Stimulated activated naive CD8-positive, alpha-beta T cell treated with anti-CD3 and anti-CD28 coated beads, Interleukin-15, Interleukin-2, amounts not matched to agents 100 U/mL and 50 U/mL, for 24 hours (primary cell): ENCODE data around the gene STARD6.
"Not testable (repeated sequence)": the region's sequence is repeated elsewhere in the genome, so short reads cannot be mapped to it uniquely, and the experiment has no call there.

ENCODE experiments used
- ATAC-seq: fragments of 150-1000 bp; cut with Tn5 transposase; one replicate; pipeline ENCODE4 v1.10.0; 2021
- DNase-seq: peaks from one replicate; pipeline ENCODE4 v3.0.0; 2021

STARD6 gene, protein sequence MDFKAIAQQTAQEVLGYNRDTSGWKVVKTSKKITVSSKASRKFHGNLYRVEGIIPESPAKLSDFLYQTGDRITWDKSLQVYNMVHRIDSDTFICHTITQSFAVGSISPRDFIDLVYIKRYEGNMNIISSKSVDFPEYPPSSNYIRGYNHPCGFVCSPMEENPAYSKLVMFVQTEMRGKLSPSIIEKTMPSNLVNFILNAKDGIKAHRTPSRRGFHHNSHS

DNA sequence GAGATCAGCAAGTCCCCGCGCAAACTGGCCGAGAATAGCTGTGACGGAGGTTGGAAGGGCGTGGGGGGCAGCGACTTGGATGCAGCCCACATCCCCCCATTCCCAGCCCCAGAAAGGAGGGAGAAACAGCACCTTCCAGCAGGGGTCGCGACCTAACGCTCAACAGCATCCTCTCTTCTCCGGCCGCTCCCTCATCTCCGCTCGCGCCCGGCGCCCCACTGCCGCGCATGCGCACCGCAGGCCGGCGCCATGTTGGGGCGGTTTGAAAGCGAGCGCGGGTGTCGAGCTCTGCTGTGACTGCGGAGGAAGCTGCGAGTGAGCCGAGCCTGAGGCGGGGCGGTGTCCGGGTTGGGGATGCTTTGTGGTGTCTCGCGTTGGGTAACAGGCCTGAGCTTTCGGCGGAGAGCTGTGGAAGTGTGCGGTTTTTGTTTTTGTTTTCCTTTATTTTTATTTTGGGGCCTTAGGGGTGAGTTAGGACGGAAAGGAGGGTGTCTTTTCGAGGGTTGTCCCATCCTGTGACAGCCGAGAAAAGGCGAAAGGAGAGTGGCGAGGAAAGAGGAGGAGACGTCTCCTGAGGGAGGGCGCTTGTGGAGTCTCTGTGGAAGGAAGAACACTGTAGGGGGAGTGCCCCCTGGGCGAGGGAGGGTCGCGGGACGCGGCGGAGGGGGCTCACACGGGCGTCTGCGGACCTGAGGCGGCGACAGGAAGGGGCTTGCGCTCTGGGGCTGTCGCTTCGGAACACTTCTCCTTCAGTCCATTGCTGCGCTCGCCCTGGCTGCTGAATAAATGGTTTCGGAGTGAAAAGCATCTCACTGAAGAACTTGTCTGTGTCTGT lies at the start of gene STARD6, which contains the start of gene C18orf54:
Gene STARD6 (minus strand): TSS at position 199 of the 835 bp plus-strand sequence. CDS start 3,285 bp downstream, outside the sequence.
Gene C18orf54 (plus strand): TSS at position 247 of the 835 bp plus-strand sequence. CDS start 2,667 bp downstream, outside the sequence.
- ATAC-seq (peak; percentile 96), DNase-seq (peak; percentile 89)

DNA sequence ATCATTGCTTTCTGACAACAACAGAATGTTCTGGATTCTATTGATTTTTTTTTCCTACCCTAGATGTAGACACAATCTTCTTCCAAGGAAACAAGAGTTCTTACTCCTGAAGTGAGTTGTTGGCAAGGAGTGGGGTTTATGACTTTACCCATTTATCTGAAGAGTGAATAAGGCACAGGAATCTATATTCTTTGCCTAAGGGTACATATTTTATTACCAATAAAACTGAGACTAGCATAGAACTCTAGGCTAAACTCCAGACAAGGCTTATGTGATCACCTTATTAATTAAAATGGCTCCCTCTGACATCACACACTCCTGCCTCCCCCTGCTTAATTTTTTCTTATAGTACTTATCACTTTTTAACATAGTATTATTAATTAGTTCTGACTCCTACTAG lies 47.6 kb upstream of the STARD6 start:
- no peak for DNase-seq
- ATAC-seq = no peak

DNA sequence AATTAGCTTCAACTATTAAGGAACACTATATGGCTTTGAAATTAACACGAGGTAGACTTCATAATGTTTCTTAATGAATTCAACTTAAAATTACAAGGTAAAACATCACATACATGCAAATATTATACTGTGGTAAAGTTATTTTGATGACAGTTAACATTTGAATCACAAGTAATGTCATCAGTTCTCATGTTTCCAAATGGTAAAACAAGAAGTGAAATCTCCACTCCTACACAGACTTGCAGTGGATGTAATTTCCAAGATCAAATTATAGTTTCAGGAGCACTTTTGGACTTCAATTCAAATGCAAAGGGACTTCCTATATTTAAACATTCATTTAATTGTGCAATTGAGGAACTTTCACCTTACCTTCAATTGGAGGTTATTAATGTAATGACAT lies 39.1 kb upstream of the STARD6 start:
- no peak for ATAC-seq
- DNase-seq = no peak

DNA sequence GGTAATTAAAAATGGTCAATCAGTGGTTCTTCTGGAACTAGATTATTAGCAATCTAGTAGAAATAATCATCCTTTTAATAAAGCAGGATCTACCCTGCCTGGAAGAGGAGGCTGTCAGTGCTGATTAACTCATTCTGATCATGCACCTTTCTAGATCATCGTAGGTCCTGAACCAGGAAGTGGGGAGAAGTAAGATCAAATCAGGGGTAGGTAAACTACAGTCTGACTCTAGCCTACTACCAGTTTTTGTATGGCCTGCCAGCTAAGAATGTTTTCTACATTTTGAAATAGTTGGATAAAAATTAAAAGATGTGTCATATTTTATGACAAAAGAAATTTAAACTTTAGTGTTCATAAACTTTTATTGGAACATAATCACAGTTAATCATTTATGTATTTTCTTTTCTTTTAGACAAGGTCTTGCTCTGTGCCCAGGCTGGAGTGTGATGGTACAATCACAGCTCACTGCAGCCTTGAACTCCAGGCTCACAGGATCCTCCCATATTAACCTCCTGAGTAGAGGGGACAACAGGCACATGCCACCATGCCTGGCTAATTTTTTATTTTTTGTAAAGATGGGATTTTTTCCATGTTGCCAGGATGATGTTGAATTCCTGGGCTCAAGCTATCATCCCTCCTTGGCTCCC lies 36.1 kb upstream of the STARD6 start:
- ATAC-seq = no peak

DNA sequence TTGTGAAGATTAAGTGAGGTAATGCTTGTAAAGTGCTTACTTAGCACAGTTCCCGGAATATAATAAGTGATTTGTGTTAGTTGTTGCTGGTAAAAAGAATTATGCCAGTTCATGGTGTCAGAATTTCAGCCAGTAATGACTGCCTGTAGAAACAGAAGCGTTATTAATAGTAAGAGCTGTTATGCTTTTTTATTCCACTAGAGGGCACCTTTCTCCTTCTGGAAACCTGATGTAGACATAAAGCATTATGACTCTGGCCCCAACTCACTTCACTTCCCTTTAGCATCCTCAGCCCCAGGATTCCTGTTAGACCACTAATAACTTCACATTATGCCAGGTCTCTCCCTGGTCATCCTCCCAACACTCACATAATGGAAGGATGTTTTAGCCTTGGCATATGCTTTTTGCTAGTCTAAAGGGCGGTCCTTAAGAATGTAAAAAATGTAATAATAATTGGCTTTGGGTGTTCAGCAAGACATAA lies 34.9 kb upstream of the STARD6 start:
- DNase-seq (no peak), ATAC-seq (no peak)

More for the DNA sequence above, 36.1 kb upstream of the STARD6 start:
- DNase-seq = no peak

DNA sequence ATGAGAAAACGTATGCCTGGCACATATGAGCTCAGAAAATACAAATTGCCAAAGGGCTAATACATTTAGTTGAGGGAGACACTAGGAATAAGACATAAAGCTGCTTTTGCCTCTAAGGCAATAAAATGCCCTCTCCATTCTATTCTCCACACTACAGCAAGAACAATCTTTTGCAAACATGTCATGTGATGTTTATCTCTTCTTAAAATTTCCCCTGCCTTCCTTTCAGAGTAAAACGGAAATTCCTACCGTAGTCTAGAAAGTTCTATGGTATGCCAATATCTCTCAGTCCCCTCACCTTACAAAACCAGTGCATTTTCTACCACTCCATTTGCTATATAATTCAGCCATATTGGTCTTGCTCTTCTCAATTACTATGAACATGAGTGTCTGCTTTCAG lies 33.2 kb upstream of the STARD6 start:
- ATAC-seq = no peak
- DNase-seq = no peak

DNA sequence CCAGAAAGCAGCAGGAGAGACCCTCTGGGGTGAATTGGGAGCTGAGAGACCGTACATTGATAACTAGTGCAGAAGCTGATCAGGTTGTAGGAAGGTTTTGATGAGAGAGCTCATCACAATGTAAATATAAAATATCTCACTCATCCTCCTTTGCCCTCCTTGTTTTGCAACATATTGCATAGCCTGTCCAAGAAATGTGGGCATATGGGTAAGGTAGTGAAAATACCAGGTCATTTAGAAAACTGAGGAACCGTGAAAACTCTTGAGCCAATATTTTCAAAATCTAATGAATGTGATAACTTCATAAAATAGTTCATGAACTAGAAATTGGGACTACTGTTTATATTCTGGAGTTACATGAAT lies 31.5 kb upstream of the STARD6 start:
- DNase-seq = no peak
- ATAC-seq = no peak

DNA sequence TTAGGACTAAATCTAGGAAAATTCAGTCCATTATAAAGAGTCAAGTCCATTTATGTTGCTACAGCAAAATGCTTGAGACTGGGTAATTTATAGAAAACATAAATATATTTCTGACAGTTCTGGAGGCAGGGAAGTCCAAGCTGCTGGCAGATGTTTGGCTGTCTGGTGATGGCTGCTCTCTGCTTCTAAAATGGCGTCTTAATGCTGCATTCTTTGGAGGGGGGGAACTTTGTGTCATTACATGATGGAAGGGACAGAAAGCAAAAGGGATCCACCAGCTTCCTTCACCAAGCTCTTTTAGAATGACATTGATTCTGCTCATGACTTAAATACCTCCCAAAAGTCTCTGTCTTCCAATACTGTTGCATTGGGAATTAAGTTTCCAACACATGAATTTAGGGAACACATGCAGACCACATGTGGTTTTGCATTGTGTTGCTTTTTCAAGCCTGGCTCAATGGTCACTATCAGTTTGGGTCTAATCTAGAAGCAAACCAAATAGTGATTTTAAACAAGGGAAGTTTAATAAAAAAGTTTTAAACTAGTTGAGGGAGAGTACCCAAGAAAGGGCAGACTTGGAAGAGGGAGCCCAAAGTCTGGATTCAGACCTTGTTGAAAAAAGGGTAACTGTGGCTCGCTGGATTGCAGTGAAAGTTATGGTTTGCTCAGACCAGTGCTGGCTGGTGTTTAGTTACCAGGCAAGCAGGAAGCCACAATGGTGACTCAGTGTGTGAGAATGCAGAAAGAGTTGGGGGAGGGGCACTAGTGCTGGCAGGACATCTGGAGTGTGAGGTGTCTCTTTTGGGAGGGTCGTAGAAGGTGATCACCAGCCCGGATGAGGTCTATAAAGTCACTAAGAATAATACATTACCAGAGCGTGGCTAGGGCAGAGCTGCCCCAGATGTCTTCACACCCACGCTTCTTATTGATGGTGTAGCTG lies 30.8 kb upstream of the STARD6 start:
- ATAC-seq (peak; percentile 86), DNase-seq (peak; percentile 38)

DNA sequence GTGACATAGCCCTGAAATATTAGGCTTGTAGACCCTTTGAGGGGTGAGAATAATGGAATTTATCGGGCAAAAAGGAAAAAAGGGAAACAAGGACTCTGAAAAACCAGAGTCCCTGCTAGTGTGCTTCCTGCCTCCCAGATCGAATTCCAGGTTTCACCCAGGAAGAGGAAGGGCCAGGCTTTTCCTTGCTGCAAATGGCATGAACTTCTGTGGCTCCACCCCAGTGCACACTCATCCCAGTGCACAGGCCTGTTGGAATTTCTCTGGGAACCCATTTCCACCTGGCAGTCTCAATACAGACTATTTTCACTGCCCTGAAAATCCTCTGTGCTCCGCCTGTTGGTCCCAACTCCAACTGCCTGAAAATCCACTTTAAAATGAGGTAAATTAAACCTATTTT lies 30.0 kb upstream of the STARD6 start:
- no peak for DNase-seq

DNA sequence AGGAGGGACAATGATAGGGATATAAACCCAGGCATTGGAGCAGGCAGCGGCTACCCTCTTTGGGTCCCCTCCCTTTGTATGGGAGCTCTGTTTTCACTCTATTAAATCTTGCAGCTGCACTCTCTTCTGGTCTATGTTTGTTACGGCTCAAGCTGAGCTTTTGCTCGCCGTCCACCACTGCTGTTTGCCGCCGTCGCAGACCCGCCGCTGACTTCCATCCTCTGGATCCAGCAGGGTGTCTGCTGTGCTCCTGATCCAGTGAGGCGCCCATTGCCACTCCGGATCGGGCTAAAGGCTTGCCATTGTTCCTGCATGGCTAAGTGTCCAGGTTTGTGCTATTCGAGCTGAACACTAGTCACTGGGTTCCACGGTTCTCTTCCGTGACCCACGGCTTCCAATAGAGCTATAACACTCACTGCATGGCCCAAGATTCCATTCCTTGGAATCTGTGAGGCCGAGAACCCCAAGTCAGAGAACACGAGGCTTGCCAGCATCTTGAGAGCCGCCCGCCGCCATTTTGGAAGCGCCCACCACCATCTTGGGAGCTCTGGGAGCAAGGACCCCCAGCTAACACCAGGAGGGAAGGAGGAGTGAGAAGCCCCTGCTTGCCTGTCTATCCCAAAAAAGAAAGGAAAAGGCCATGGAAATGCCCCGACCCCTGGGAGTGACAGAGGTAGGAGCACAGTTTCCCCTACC lies 29.3 kb upstream of the STARD6 start:
- DNase-seq, ATAC-seq: not testable (repeated sequence)

More for the DNA sequence above, 30.0 kb upstream of the STARD6 start:
- no peak for ATAC-seq

DNA sequence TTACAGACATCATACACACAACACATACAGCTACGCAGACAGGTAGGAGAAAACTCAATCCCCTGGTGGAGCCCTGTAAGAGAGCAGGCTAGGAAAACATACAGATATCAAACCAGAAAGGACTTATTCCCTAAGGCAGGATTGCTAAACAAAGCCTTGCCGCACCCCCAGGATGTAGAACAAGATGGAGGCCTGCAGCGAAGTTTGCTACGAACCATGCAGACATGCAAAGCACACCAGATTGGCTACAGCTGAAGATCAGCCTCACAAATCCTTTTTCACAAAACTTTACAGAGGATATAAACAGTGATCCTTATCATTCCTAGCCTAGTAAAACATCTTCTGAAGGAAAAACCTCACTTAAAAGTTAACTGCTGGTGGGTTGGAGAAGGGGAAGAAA lies 28.4 kb upstream of the STARD6 start:
- DNase-seq (no peak), ATAC-seq (no peak)

DNA sequence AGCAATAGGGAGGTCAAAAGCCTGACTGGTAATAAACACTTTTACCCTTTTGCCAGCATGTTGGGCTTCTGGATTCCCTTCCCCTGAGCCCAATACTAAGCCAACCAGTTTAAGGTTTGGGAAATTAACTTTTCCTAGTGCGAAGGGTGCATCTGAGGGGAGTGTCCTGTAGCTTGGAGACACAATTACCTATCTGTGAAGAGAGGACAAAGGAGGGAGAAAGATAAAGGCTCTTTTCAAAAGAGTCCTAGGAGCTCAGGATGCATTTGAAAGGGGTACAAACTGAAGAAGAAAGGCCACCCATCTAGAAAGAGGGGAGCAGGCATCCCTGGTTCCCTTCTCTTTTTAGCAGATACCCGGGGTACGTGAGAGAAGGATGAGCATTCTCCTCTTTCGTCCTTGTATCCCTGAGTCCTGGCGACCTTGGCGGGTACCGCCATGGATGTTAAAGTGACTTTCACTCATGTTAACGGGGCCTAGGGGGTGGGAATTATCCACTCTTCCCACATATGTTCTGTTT lies 25.1 kb upstream of the STARD6 start:
- DNase-seq = no peak
- no peak for ATAC-seq

DNA sequence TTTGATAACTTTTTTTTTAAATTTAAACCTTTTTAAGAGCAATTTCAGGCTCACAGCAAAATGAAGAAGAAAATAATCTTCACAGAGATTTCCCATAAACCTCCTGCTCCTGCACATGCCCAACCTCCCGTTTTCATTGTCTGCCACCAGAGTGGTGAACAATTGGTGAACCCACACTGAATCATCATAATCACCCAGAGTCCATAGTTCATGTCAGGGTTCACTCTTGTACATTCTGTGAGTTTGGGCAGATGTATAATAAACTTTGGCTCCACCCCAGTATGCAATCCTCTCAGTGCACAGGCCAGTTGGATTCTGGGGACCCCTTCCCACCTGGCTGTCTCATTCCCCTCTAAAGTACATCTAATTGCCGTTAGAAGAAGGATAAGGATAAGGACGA lies 24.4 kb upstream of the STARD6 start:
- ATAC-seq (no peak), DNase-seq (no peak)

DNA sequence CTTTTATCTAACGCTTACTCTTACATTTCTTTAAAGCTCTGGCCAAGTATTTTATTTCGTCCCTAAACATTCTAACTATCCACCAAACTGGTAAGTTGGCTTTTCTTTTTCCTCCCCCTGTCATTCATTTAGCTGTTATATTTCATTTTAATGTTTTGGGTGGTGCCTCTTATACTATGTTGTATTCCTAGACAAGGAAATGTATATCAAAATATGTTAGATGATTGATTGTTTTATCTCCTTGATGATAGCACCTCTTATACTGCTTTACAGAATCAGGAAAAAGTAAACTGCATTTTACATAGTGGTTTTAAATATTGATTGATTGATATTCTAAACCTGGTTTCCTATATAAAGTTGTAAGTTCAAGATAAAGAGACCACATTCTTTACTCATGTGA lies 24.0 kb upstream of the STARD6 start:
- ATAC-seq = no peak
- DNase-seq = no peak

DNA sequence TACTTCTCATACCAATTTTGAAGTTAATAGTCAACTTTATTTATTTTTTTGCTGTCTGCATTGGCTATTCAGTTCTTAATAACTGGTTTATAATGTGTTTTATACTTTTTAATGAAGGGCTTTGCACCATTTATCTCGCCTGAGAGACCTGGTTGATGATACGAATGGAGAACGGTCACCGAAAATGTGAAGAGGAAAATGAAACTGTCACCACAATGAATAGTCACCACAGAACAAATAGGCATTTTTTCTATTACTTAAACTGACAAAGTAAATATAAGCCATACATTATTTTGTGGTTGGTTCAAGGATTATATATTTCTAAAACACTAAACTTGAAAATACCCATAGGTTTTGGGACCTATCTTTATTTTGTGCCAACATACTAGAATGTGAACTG lies 20.4 kb upstream of the STARD6 start:
- ATAC-seq = no peak
- no peak for DNase-seq

DNA sequence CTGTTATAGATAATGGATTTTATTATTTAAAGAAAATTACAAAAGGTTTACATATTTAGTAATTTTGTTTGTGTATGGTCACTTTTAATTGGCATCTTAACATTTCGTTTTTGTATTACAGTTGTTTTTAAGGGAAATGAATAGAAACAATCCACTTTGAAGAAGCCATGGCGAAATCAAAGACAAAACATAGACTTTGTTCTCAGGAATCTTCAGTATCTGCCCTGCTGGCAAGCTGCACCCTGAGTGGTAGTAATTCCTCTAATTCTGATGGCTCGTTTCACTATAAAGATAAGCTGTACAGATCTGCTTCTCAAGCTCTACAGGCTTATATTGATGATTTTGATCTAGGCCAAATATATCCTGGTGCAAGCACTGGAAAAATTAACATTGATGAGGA lies 2.7 kb upstream of the STARD6 start:
- ATAC-seq = no peak
- no peak for DNase-seq

DNA sequence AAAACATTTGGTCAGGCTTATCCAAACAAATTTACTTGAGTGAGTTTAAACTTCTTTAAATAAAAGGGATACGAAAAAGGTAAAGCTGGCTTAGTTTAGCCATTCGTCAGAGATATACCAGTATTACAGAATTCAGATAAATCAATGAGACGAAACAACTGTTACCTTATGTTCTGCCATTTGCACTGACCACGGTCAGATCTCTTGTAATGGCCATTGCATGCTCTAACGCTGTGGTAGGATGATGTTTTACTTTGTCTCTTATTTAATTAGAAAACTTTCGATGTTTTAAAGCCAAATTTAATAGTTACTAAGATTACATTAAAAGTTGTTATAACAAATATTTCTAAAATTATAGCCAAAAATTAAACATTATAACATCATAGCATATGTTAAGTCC lies 1.6 kb upstream of the STARD6 start:
- ATAC-seq = no peak
- DNase-seq = no peak

DNA sequence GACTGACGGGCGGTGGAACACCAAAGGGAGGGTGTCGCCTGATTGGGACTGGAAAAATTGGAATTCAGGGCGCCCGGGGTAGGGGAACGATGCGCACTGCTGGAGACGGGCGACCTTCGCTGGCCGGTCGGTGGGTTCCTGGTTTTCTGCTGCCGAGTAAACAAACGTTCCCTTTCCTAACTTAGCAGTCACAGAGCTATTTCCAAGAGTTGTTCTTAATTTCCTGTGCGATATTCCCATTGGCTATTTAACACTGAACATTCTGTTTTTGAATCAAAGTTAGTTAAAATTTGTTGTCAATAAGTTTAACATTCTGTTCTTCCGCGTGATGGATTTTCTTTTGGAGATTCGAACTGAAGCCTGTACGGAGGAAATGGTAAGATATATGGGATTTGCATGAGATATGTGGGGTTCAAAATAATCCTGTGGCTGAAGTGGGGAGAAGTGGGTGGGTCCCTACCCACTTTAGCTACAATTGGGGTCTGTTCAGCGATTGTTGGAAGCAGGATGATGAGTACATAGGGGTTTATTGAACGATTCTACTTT lies 910 bp upstream of the STARD6 start:
- no peak for DNase-seq
- peak; percentile 4 for ATAC-seq

DNA sequence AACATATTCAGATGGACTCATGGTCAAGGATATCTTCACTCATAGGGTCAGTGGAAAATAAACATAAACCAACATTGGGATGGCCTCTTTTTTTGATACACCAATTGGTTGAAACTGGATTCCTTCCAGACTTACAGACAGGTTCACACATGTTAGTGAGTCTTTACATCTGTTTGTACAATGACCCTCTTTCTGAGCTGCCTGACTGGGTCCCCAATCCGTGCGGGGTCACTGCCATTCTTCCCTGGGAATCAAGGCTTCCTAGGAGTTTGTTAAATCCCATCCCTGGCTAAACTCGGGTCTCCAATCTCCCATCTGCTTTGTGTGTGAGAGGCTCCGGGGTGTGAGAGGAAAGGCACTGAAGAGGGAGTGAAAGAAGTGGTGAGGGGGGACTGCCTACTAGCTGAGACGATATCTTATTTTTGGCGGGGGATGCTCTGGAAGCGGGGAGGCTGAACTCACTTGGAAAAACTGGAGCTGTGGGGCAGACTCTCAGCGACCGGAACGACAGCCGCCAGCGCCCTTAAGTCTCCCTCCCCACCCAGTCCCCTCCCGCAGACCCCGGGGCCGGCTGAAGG lies 487 bp downstream of the STARD6 start:
- DNase-seq (no peak), ATAC-seq (peak; percentile 58)

DNA sequence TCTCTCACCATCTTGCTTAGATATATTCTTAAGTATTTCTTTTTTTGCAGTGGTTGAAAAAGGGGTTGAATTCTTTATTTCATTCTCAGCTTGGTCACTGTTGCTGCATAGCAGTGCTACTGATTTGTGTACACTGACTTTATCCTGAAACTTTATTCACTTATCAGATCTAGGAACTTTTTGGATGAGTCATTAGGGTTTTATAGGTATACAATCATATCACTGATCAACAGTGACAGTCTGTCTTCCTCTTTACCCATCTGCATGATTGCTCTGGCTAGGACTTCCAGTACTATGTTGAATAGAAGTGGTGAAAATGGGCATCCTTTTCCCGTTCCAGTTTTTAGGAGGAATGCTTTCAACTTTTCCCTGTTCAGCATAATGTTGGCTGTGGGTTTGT lies 6.5 kb downstream of the STARD6 start:
- no peak for DNase-seq
- no peak for ATAC-seq
